ENCODE results near the gene LRP5.

DNA sequence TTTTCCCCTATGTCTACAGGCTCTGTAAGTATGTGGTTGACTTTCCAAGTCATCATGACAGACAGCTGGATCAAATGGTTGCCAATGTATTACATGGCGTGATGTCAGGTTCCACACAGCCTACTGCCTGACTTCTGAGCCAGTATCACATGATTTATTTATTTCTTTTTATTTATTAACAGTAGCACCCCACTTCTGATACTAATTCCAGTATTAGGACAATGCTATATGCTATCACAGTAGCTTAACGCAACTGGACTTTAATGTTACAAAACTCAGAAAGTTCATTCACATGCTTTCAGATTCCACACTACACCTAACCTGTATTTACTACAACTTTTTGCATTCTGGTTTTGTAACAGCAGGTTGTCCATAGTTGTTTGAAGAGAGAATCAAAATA lies 22.9 kb upstream of the LRP5 start:
- TF ChIP-seq, protein P1, sequence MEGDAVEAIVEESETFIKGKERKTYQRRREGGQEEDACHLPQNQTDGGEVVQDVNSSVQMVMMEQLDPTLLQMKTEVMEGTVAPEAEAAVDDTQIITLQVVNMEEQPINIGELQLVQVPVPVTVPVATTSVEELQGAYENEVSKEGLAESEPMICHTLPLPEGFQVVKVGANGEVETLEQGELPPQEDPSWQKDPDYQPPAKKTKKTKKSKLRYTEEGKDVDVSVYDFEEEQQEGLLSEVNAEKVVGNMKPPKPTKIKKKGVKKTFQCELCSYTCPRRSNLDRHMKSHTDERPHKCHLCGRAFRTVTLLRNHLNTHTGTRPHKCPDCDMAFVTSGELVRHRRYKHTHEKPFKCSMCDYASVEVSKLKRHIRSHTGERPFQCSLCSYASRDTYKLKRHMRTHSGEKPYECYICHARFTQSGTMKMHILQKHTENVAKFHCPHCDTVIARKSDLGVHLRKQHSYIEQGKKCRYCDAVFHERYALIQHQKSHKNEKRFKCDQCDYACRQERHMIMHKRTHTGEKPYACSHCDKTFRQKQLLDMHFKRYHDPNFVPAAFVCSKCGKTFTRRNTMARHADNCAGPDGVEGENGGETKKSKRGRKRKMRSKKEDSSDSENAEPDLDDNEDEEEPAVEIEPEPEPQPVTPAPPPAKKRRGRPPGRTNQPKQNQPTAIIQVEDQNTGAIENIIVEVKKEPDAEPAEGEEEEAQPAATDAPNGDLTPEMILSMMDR (IDR thresholded peaks at IDR 0.05) = no peak
- no peak for TF ChIP-seq POLR2A (IDR thresholded peaks at IDR 0.05)

Data from testis (tissue), 2 donors.